GM18909 (cell line): ENCODE results near the gene UBE3D.
A peak's percentile ranks its signal among the peaks of the same experiment; 100 is the strongest.

Source experiments
- ATAC-seq: cut with Tn5 transposase; IDR thresholded peaks from one replicate; pipeline ENCODE4 v1.9.1; 2021; ENCODE audit warnings: mild to moderate bottlenecking; ENCODE audit not compliant: unreplicated experiment, poor library complexity

The UBE3D gene

GRCh38 chr6:83065511-83066192 lies at the start of gene UBE3D:
Gene UBE3D, minus strand, starts transcription at chr6:83065841. Its CDS starts 123 bp downstream, at chr6:83065718.
- peak; percentile 71 for ATAC-seq

- ATAC-seq = no peak
These were observed 48.5 kb upstream of the UBE3D start for GRCh38 chr6:83114164-83114563.

- no peak for ATAC-seq
These were observed 47.6 kb upstream of the UBE3D start for GRCh38 chr6:83113258-83113657.

- ATAC-seq = no peak
These were observed 42.7 kb upstream of the UBE3D start for GRCh38 chr6:83108378-83108777.

GRCh38 chr6:83098589-83098988 lies 32.9 kb upstream of the UBE3D start:
- ATAC-seq = no peak

- ATAC-seq = no peak
These were observed 32.0 kb upstream of the UBE3D start for GRCh38 chr6:83097675-83098074.

GRCh38 chr6:83097204-83097603 lies 31.6 kb upstream of the UBE3D start:
- no peak for ATAC-seq

- ATAC-seq = no peak
These were observed 31.1 kb upstream of the UBE3D start for GRCh38 chr6:83096791-83097190.

GRCh38 chr6:83092756-83093399 lies 27.2 kb upstream of the UBE3D start:
- no peak for ATAC-seq

- peak; percentile 99 for ATAC-seq
These were observed 21.1 kb upstream of the UBE3D start for GRCh38 chr6:83086751-83087150.

- ATAC-seq = no peak
These were observed 17.8 kb upstream of the UBE3D start for GRCh38 chr6:83083476-83083875.

GRCh38 chr6:83073615-83074014 lies 8.0 kb upstream of the UBE3D start:
- no peak for ATAC-seq

GRCh38 chr6:83072726-83073125 lies 7.1 kb upstream of the UBE3D start:
- ATAC-seq = no peak

GRCh38 chr6:83071707-83072106 lies 6.1 kb upstream of the UBE3D start:
- ATAC-seq = no peak

GRCh38 chr6:83071023-83071422 lies 5.4 kb upstream of the UBE3D start:
- peak; percentile 56 for ATAC-seq

GRCh38 chr6:83069633-83070032 lies 4.0 kb upstream of the UBE3D start:
- no peak for ATAC-seq

- no peak for ATAC-seq
These were observed 3.0 kb upstream of the UBE3D start for GRCh38 chr6:83068616-83069015.

GRCh38 chr6:83067448-83068439 lies 2.1 kb upstream of the UBE3D start, which contains the start of gene DOP1A:
Gene DOP1A, plus strand, starts transcription at chr6:83067671. Its CDS starts 29,307 bp downstream, at chr6:83096978.
- peak; percentile 87 for ATAC-seq

- ATAC-seq = no peak
These were observed 3.4 kb downstream of the UBE3D start for GRCh38 chr6:83062225-83062624.

GRCh38 chr6:83061190-83061589 lies 4.5 kb downstream of the UBE3D start:
- ATAC-seq = no peak
